GM18505 (cell line): ENCODE measurements around the gene CCPG1.

Source experiments
- ATAC-seq: cut with Tn5 transposase; IDR thresholded peaks from one replicate; pipeline ENCODE4 v1.9.1; 2021; ENCODE audit not compliant: unreplicated experiment
- POLR2A ChIP-seq: IDR thresholded peaks from 4 replicates; pipeline ENCODE4 v1.6.1; 2011; ENCODE audit warnings: borderline replicate concordance; ENCODE audit not compliant: insufficient read depth, insufficient read length; ENCODE audit errors: extremely low read depth

The CCPG1 gene

GRCh38 chr15:55357774-55358173 is 50.4 kb downstream of the CCPG1 start:
- TF ChIP-seq POLR2A = no peak
- ATAC-seq = no peak

GRCh38 chr15:55356985-55357585 is 51.1 kb downstream of the CCPG1 start:
- no peak for TF ChIP-seq POLR2A
- ATAC-seq = no peak

- ATAC-seq = no peak
- no peak for TF ChIP-seq POLR2A
These were observed 55.1 kb downstream of the CCPG1 start for GRCh38 chr15:55353025-55353424.

- no peak for ATAC-seq
- TF ChIP-seq POLR2A = no peak
These were observed 58.9 kb downstream of the CCPG1 start for GRCh38 chr15:55349282-55349681.

GRCh38 chr15:55348281-55348778 is 59.8 kb downstream of the CCPG1 start:
- no peak for ATAC-seq

GRCh38 chr15:55344206-55344605 is 64.0 kb downstream of the CCPG1 start:
- ATAC-seq = no peak
- TF ChIP-seq POLR2A = no peak

More at GRCh38 chr15:55348281-55348778, 59.8 kb downstream of the CCPG1 start:
- no peak for TF ChIP-seq POLR2A

GRCh38 chr15:55343168-55343567 is 65.0 kb downstream of the CCPG1 start:
- no peak for ATAC-seq
- no peak for TF ChIP-seq POLR2A

- TF ChIP-seq POLR2A = no peak
These were observed 71.0 kb downstream of the CCPG1 start for GRCh38 chr15:55337160-55337559.

GRCh38 chr15:55334997-55335396 is 73.2 kb downstream of the CCPG1 start:
- TF ChIP-seq POLR2A = no peak
- no peak for ATAC-seq

More at GRCh38 chr15:55337160-55337559, 71.0 kb downstream of the CCPG1 start:
- no peak for ATAC-seq

- ATAC-seq = no peak
- TF ChIP-seq POLR2A = no peak
These were observed 73.8 kb downstream of the CCPG1 start for GRCh38 chr15:55334371-55334770.

GRCh38 chr15:55327387-55327786 is 80.8 kb downstream of the CCPG1 start:
- no peak for TF ChIP-seq POLR2A
- no peak for ATAC-seq

- no peak for ATAC-seq
- TF ChIP-seq POLR2A = no peak
These were observed 85.7 kb downstream of the CCPG1 start for GRCh38 chr15:55322467-55322866.

- TF ChIP-seq POLR2A = no peak
- ATAC-seq = no peak
These were observed 87.2 kb downstream of the CCPG1 start for GRCh38 chr15:55320963-55321362.

- no peak for ATAC-seq
- TF ChIP-seq POLR2A = no peak
These were observed 88.0 kb downstream of the CCPG1 start for GRCh38 chr15:55320238-55320550.

GRCh38 chr15:55319537-55320237 is 88.5 kb downstream of the CCPG1 start:
- ATAC-seq = peak; percentile 32
- no peak for TF ChIP-seq POLR2A
